ENCODE results near the gene IPO8. TPM values are rescaled to one million over a fixed set of nuclear protein-coding genes. Genes with fewer than 3 reads are reported as not detected.

IPO8 gene
- total RNA-seq = 44.7 and 52.5 TPM in 2 replicates
- polyA plus RNA-seq = 5.1 and 7.2 TPM in 2 replicates
- polyA plus RNA-seq (2011; cell fraction: cytosol; rRNA removed) = 8.5 and 8.8 TPM in 2 replicates
- polyA plus RNA-seq (2011; cell fraction: nucleus; rRNA removed) = 22.6 and 24.3 TPM in 2 replicates
- polyA plus RNA-seq (2012) = 26.9 and 33.4 TPM in 2 replicates
- 40.9 and 55.9 TPM in 2 replicates for polyA minus RNA-seq
- polyA minus RNA-seq (2011; cell fraction: cytosol; rRNA and poly(A)+ RNA removed) = 20.1 TPM
- 24.5 and 49.5 TPM in 2 replicates for polyA minus RNA-seq (2011; cell fraction: nucleus; rRNA and poly(A)+ RNA removed)
- percentile 81 among the genes with signal in this experiment for Bru-seq, nascent RNA
- BruChase-seq, experiment 1, labeled RNA remaining after a 6-hour chase = percentile 84 among the genes with signal in this experiment
- percentile 83 among the genes with signal in this experiment for BruChase-seq, experiment 2, labeled RNA remaining after a 2-hour chase
- long read RNA-seq, full-length matches to known transcripts = 11 of 26 reads
- long read RNA-seq, partial matches to known transcripts = 12 of 26 reads
- long read RNA-seq, other reads (novel, unspliced or antisense) = 3 of 26 reads

DNA sequence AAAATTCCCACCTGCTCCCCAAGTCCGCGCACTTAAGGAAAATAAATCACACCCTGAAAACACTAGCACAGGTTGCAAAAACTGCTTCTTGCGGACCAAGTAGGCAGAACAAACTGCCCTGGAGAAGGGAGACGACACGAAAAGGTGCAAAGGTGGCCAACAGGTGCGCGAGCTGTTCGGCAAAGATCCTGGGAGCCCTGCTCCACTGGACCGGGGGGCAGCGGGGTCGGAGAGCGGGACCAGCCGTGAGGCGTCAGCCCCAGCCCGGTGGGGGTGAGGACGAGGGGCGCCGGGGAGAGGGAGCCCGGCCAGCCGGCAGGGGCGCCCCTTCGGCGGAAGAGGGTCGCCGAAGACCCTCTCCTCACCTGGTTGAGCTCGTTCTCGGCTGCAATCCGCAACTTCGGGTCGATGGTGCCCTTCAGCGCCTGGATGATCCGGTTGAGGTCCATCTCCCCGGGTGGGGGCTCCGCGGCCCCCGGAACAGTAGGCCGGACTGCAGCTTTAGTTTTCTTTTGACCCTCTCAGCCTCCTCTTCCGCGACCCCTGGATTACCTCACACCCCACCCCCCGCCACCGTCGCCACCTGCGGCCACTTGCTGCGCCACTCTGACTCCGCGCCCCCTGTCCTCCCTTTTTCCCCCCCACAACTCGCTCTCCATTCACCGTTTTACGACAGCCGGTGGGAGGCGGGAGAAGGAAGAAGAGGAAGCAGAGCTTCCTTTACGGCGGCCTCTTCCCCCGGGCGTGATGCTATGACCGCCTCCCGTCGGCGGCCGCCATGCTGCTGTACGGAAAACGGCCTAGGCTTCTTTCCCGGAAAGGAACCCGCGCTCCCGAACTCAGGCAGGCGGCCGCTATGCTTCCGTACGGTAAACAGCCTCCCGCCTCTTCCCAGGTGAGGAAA lies at the start of gene IPO8:
IPO8 (minus strand) TSS at position 671 of the 904 bp plus-strand sequence; CDS start at position 449, 222 bp downstream.
- no peaks in the 10 kb centered on the region for H3K27me3 ChIP-seq (ENCODE audit: control insufficient read depth in 2 of 2, insufficient read depth in 2 of 2, low read length in 2 of 2)
- POLR2A ChIA-PET = interaction anchor here (0.6 to 1.8 kb wide), 3 partner anchors 22 to 301 kb away, joined by 4 to 9 read pairs (median 5); partner anchors contain the start of gene CAPRIN2

More for the DNA sequence above, at the start of gene IPO8:
- FAIRE-seq (peak; percentile 90), DNase-seq (ENCODE audit: low read depth, low spot score) (peak; percentile 89)
- Histone ChIP-seq H3K9me1 (replicated peaks; ENCODE audit: control insufficient read depth, extremely low read depth, insufficient read depth, low read length) (no peaks in the 10 kb centered on the region), H3K27ac (ENCODE audit: insufficient read depth, low read depth, low read length) (peak within 1 kb of the TSS; percentile 26), H2AFZ (ENCODE audit: low read depth, low read length) (peak within 1 kb of the TSS; percentile 87), H3K4me3 (replicated peaks in 1 of 3; ENCODE audit: insufficient read depth in 1 of 3, low read depth in 1 of 3, low read length in 3 of 3) (peak within 1 kb of the TSS; percentile 52 to 96 (median 78)), H3K4me2 (ENCODE audit: insufficient read depth, low read length) (peak within 1 kb of the TSS; percentile 68), H3K4me1 (ENCODE audit: control insufficient read depth, extremely low read depth, insufficient read depth, low read length) (peaks cover 20% of the 10 kb centered on the region), H3K79me2 (ENCODE audit: control insufficient read depth, insufficient read depth, low read length) (peaks cover 41% of the 10 kb centered on the region), H3K36me3 (ENCODE audit: control insufficient read depth in 2 of 2, extremely low read depth in 1 of 2, insufficient read depth in 2 of 2, low read length in 2 of 2) (no peaks in the 10 kb centered on the region), H4K20me1 (replicated peaks; ENCODE audit: control insufficient read depth, extremely low read depth, insufficient read depth, low read length) (no peaks in the 10 kb centered on the region), H3K9me3 (replicated peaks; ENCODE audit: control insufficient read depth, insufficient read depth, low read length) (no peaks in the 10 kb centered on the region), H3K9ac (replicated peaks; ENCODE audit: extremely low read depth, insufficient read depth, low read length) (peak within 1 kb of the TSS; percentile 67)
- intact Hi-C loops (cut with micrococcal nuclease) (loop anchor here (1.0 kb wide), 3 partner anchors 59 to 112 kb away; partner anchors contain the start of gene CAPRIN2), dilution Hi-C loops (cut with MboI; ENCODE audit: extremely low pct_ligation_motif_present, low sequenced_read_pairs) (no loop called here)
- no TSS peak for BruUV-seq (replicated peaks)
- CTCF ChIA-PET = interaction anchor here (0.6 to 2.4 kb wide), 20 partner anchors 10 to 1320 kb away, joined by 3 to 10 read pairs (median 4); no protein-coding TSS in a partner anchor
- TF ChIP-seq, protein P1, sequence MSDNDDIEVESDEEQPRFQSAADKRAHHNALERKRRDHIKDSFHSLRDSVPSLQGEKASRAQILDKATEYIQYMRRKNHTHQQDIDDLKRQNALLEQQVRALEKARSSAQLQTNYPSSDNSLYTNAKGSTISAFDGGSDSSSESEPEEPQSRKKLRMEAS (IDR thresholded peaks at IDR 0.05; ENCODE audit: insufficient read depth, insufficient read length) = no peak
- no peak for TF ChIP-seq FOS (IDR thresholded peaks at IDR 0.05; ENCODE audit: borderline replicate concordance, insufficient read depth, low read length)
- TF ChIP-seq GATA2 (IDR thresholded peaks at IDR 0.05; ENCODE audit: insufficient read depth, insufficient read length, low read depth, low read length) = no peak
- no peak for TF ChIP-seq EZH2 (IDR thresholded peaks at IDR 0.05; ENCODE audit: borderline replicate concordance, low read depth, low read length, severe bottlenecking)
- peak; percentile 33 for TF ChIP-seq POLR2A (IDR thresholded peaks at IDR 0.05; ENCODE audit: low read depth, low read length)
- TF ChIP-seq, protein P2, sequence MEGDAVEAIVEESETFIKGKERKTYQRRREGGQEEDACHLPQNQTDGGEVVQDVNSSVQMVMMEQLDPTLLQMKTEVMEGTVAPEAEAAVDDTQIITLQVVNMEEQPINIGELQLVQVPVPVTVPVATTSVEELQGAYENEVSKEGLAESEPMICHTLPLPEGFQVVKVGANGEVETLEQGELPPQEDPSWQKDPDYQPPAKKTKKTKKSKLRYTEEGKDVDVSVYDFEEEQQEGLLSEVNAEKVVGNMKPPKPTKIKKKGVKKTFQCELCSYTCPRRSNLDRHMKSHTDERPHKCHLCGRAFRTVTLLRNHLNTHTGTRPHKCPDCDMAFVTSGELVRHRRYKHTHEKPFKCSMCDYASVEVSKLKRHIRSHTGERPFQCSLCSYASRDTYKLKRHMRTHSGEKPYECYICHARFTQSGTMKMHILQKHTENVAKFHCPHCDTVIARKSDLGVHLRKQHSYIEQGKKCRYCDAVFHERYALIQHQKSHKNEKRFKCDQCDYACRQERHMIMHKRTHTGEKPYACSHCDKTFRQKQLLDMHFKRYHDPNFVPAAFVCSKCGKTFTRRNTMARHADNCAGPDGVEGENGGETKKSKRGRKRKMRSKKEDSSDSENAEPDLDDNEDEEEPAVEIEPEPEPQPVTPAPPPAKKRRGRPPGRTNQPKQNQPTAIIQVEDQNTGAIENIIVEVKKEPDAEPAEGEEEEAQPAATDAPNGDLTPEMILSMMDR (IDR thresholded peaks at IDR 0.05; ENCODE audit: extremely low read depth in 1 of 2, insufficient read depth in 1 of 2, low read depth in 1 of 2, low read length in 2 of 2) = peak; percentile 20 to 59
- TF ChIP-seq POLR2AphosphoS5 (IDR thresholded peaks at IDR 0.05; ENCODE audit: insufficient read depth, low read depth, low read length) = peak; percentile 17
- no peak for TF ChIP-seq JUN (IDR thresholded peaks at IDR 0.05; ENCODE audit: borderline replicate concordance, insufficient read depth, insufficient read length, low read depth)
- TF ChIP-seq MYC (IDR thresholded peaks at IDR 0.05; ENCODE audit: low read depth, low read length) = no peak
